ENCODE data around the gene ATOX1.

DNA sequence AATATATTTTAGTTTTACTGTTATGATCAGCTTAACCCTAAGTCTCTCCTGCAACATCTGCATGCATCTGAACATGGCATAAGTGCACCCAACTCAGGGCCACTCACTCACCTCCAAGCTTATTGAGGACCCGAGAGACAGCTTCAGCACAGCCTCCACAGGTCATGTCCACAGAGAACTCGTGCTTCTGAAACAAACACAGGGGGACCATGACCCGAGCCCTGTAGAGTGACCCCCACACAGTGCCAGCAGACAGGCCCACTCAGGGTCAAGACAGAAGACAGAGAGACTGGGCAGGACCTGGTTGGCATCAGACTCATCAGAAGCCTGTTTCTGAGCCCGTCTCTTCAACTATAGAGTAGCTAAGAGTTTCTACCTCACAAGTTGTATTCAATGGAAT is 6.8 kb downstream of the ATOX1 start:
- no peak for TF ChIP-seq EZH2 (IDR thresholded peaks at IDR 0.05; ENCODE audit: insufficient read depth, poor library complexity, severe bottlenecking)
- TF ChIP-seq EZH2phosphoT487 (IDR thresholded peaks at IDR 0.05; ENCODE audit: insufficient read depth, low read depth) = no peak
